ENCODE measurements around the gene TNFRSF17. TPM values are rescaled to one million over a fixed set of nuclear protein-coding genes. Genes with fewer than 3 reads are reported as not detected.
"Not testable (repeated sequence)": the region's sequence is repeated elsewhere in the genome, so short reads cannot be mapped to it uniquely, and the experiment has no call there.

Gene TNFRSF17
- polyA plus RNA-seq, 2 of the 4 experiments (the other 2 are of a cell fraction) = not detected

DNA sequence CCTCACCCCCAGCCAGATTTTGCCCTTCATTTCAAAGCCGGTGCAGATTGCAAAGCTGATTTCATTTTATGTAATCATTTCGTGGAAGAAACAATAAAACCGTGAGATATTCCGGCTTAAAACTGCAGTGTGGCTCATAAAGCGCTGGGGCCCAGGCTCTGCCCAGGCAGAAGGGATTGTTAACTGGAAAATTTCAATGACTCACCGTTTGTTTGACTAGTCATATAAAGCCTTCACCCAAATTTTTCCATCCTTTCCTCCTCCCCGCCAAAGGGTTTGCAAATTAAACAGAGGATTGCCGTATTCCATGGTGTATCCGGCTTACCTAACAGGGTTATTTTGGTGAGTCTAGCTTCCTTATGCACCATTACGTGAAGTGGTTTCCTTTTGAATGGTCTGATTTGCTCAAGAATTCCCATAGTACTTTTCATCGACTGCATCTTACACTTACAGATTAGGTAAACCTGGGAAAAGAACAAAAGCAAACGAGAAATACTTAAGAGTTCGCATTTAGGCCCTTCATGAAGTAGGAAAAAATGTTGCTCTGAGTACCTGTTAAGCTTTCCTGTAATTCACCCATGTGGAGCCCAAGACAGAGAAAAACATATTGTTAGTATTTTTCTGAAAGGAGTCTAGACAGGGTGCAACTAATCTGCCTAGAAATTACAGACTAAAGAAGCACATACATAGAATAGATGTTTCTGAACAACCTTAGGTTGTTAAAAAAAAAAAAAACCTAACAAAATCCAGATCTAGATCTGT, 48.3 kb upstream of the TNFRSF17 start:
- peak overlapping the region; percentile 94 for H3K4me2 ChIP-seq
- ATAC-seq = peak; percentile 71 to 74
- WGBS (ENCODE audit: missing lambda C conversion rate) = 6% methylated on average over 13 of the region's 13 CpGs
- peak; percentile 32 for FAIRE-seq
- DNase-seq (ENCODE audit: low read depth in 1 of 2, low spot score in 1 of 2) = peak; percentile 78 to 87
- CTCF ChIA-PET = interaction anchor here (0.6 to 1.9 kb wide), 5 partner anchors 16 to 152 kb away, joined by 3 to 8 read pairs (median 4); partner anchors contain the start of gene RSL1D1
- peak overlapping the region; percentile 59 for H3K4me3 ChIP-seq
- TF ChIP-seq NR3C1 (IDR thresholded peaks at IDR 0.05) = no peak
- TF ChIP-seq FOSL2 (IDR thresholded peaks at IDR 0.05) = peak; percentile 46; the same call in 1 of the 2 replicates
- peak; percentile 92 for TF ChIP-seq FOSL2 (CRISPR knock-in tag; IDR thresholded peaks at IDR 0.05)
- no peaks in the 10 kb centered on the region for H3K9me3 ChIP-seq
- H3K4me1 ChIP-seq = peaks cover 29% of the 10 kb centered on the region
- POLR2A ChIA-PET = interaction anchor here (1.0 to 1.7 kb wide), 4 partner anchors 60 to 174 kb away, joined by 3 to 21 read pairs (median 4); partner anchors contain the start of genes SNX29, TXNDC11 and ZC3H7A
- peak overlapping the region; percentile 92 to 96 for H3K27ac ChIP-seq

DNA sequence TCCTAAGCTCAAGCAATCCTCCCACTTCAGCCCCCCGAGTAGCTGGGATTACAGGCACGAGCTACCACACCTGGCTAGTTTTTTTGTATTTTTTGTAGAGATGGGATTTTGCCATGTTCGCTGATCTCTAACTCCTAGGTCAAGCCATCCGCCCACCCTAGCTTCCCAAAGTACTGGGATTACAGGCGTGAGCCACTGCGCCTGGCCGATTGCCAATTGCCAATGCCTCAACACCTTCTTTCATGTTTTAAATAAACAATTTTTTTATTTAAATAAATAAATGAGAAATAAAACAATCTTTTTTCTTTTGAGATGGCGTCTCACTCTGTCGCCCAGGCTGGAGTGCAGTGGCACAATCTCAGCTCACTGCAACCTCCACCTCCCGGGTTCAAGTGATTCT, 41.0 kb upstream of the TNFRSF17 start:
- H3K4me1 ChIP-seq; POLR2A ChIA-PET; H3K4me3 ChIP-seq; H3K4me2 ChIP-seq; DNase-seq (ENCODE audit: low read depth in 1 of 2, low spot score in 1 of 2); FAIRE-seq; ATAC-seq; H3K27ac ChIP-seq; H3K9me3 ChIP-seq: not testable (repeated sequence)
- CTCF ChIA-PET = interaction anchor here (1.9 kb wide), 1 partner anchor 144 kb away, joined by 4 read pairs; no protein-coding TSS in a partner anchor
- 79% methylated on average over 10 of the region's 10 CpGs for WGBS (ENCODE audit: missing lambda C conversion rate)

DNA sequence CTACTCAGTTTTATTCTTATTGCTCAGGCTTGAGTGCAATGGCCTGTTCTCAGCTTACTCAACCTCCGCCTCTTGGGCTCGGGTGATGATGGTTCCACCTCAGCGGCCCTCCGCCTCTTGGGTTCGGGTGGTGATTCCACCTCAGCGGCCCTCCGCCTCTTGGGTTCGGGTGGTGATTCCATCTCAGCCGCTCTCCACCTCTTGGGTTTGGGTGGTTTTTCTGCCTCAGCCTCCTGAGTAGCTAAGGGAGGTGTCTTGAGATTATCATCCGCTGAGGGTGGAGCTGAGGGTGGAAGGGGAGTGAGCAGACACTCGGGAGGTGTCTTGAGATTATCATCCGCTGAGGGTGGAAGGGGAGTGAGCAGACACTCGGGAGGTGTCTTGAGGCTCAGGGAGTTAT, 37.7 kb upstream of the TNFRSF17 start:
- DNase-seq (ENCODE audit: low read depth in 1 of 2, low spot score in 1 of 2); H3K4me2 ChIP-seq; H3K4me3 ChIP-seq; FAIRE-seq; H3K27ac ChIP-seq; POLR2A ChIA-PET; ATAC-seq; H3K9me3 ChIP-seq; CTCF ChIA-PET; H3K4me1 ChIP-seq: not testable (repeated sequence)
- WGBS (ENCODE audit: missing lambda C conversion rate) = 85% methylated on average over 13 of the region's 13 CpGs

DNA sequence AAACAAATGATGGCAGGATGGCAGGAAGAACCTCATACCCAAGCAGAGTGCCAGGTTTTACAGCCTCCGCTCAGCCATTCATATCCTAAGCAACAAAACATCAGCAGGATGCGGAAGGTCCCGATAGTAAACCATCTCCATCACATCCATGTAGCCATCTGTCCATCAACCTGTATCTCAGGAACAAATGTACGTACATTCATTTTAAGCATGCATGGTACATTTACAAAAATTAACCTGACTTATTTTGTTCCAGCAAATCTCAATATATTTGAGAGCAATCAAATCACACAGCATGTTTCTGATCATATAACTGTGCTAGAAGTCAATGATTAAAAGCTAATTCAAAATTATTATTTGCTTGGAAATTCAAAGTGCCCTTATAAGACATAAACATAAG, 23.1 kb upstream of the TNFRSF17 start, which contains the start of gene NPIPB2:
NPIPB2 (minus strand) TSS at position 101 of the 400 bp plus-strand sequence; CDS start at position 101, 0 bp downstream.
- H3K4me3 ChIP-seq; CTCF ChIA-PET; H3K9me3 ChIP-seq; DNase-seq (ENCODE audit: low read depth in 1 of 2, low spot score in 1 of 2); H3K27ac ChIP-seq; POLR2A ChIA-PET; ATAC-seq; FAIRE-seq; H3K4me2 ChIP-seq; H3K4me1 ChIP-seq: not testable (repeated sequence)
- WGBS (ENCODE audit: missing lambda C conversion rate) = 91% methylated on average over 4 of the region's 4 CpGs

DNA sequence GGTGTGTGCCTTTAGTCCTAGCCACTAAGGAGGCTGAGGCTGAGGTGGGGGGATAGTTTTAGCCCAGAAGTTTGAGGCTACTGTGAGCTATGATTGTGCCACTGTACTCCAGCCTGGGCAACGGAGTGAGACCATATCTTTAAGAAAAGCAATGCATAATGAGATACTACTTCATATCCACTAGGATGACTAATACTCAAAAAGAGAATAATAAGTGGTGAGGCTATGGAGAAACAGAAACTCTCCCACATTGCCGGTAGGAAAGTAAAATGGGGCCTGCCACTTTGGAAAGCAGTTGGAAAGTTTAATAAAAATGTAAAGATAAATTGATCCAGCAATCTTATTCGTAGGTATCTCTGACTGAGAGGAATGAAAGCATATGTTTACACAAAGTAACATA, 18.6 kb upstream of the TNFRSF17 start:
- Histone ChIP-seq H3K4me1 (no peaks in the 10 kb centered on the region), H3K9me3 (no peaks in the 10 kb centered on the region), H3K27ac (no peak overlapping the region), H3K4me3 (no peak overlapping the region), H3K4me2 (no peak overlapping the region)
- POLR2A ChIA-PET = no interaction called here
- TF ChIP-seq FOSB (CRISPR knock-in tag; IDR thresholded peaks at IDR 0.05) (no peak), KDM5A (IDR thresholded peaks at IDR 0.05) (no peak), CEBPB (IDR thresholded peaks at IDR 0.05) (no peak), KDM1A (IDR thresholded peaks at IDR 0.05; ENCODE audit: low read depth) (no peak)
- TF ChIP-seq, protein P1, sequence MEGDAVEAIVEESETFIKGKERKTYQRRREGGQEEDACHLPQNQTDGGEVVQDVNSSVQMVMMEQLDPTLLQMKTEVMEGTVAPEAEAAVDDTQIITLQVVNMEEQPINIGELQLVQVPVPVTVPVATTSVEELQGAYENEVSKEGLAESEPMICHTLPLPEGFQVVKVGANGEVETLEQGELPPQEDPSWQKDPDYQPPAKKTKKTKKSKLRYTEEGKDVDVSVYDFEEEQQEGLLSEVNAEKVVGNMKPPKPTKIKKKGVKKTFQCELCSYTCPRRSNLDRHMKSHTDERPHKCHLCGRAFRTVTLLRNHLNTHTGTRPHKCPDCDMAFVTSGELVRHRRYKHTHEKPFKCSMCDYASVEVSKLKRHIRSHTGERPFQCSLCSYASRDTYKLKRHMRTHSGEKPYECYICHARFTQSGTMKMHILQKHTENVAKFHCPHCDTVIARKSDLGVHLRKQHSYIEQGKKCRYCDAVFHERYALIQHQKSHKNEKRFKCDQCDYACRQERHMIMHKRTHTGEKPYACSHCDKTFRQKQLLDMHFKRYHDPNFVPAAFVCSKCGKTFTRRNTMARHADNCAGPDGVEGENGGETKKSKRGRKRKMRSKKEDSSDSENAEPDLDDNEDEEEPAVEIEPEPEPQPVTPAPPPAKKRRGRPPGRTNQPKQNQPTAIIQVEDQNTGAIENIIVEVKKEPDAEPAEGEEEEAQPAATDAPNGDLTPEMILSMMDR (IDR thresholded peaks at IDR 0.05) = no peak
- 54% methylated on average over 3 of the region's 3 CpGs for WGBS (ENCODE audit: missing lambda C conversion rate)
- CTCF ChIA-PET = interaction anchor here (1.2 to 2.1 kb wide), 2 partner anchors 12 to 121 kb away, joined by 3 to 10 read pairs; no protein-coding TSS in a partner anchor
- DNase-seq (ENCODE audit: low read depth in 1 of 2, low spot score in 1 of 2) = no peak
- FAIRE-seq = no peak
- no peak for ATAC-seq

DNA sequence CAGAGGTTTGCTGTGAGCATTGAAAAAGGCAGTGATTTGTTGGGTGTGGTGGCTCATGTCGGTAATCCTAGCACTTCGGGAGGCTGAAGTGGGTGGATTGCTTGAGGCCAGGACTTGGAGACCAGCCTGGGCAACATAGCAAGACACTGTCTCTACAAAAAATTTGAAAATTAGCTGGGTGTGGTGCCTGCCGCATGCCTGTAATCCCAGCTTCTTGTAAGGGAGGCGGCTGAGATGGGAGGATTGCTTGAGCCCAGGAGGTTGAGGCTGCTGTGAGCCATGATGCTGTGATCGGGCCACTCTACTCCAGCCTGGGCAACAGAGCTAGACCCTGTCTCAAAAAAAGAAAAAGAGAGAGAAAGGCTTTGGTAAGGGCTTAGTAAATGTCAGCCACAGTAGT, 16.2 kb upstream of the TNFRSF17 start:
- peak in 1 of 2 experiments; percentile 15; a peak in 2 of 6 replicates for ATAC-seq
- 48% methylated on average over 5 of the region's 5 CpGs for WGBS (ENCODE audit: missing lambda C conversion rate)
- Histone ChIP-seq H3K9me3 (no peaks in the 10 kb centered on the region), H3K4me2 (no peak overlapping the region), H3K27ac (no peak overlapping the region), H3K4me1 (no peaks in the 10 kb centered on the region), H3K4me3 (no peak overlapping the region)
- CTCF ChIA-PET = interaction anchor here (0.6 to 2.4 kb wide), 12 partner anchors 9 to 119 kb away, joined by 3 to 27 read pairs (median 3); partner anchors contain the start of genes SNX29 and TNFRSF17
- no peak for FAIRE-seq
- no peak for DNase-seq (ENCODE audit: low read depth in 1 of 2, low spot score in 1 of 2)
- POLR2A ChIA-PET = interaction anchor here (1.6 kb wide), 1 partner anchor 28 kb away, joined by 4 read pairs; the partner anchor contains the start of gene SNX29
- TF ChIP-seq, protein P2, sequence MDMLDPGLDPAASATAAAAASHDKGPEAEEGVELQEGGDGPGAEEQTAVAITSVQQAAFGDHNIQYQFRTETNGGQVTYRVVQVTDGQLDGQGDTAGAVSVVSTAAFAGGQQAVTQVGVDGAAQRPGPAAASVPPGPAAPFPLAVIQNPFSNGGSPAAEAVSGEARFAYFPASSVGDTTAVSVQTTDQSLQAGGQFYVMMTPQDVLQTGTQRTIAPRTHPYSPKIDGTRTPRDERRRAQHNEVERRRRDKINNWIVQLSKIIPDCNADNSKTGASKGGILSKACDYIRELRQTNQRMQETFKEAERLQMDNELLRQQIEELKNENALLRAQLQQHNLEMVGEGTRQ (IDR thresholded peaks at IDR 0.05) = no peak
- TF ChIP-seq NPAS2 (CRISPR knock-in tag; IDR thresholded peaks at IDR 0.05; ENCODE audit: borderline replicate concordance) (no peak), POLR2A (IDR thresholded peaks at IDR 0.05; ENCODE audit: low read length) (no peak), HDAC2 (IDR thresholded peaks at IDR 0.05) (no peak), POLR2AphosphoS2 (conservative IDR thresholded peaks at IDR 0.05; ENCODE audit: low read length) (no peak), ESRRA (IDR thresholded peaks at IDR 0.05; ENCODE audit: borderline replicate concordance, low read length) (no peak), MYC (IDR thresholded peaks at IDR 0.05; ENCODE audit: borderline replicate concordance, low read length) (no peak), EP300 (IDR thresholded peaks at IDR 0.05) (no peak)

Data from A549 (cell line).